ENCODE results near the gene KRTAP5-10. TPM values are rescaled to one million over a fixed set of nuclear protein-coding genes. Genes with fewer than 3 reads are reported as not detected.
"Not testable (repeated sequence)": the region's sequence is repeated elsewhere in the genome, so short reads cannot be mapped to it uniquely, and the experiment has no call there.

Gene KRTAP5-10
- total RNA-seq, 5 donors from 2014 or later (not counting 1 experiment from before 2014, with no cell fraction given), result not detected

GRCh38 chr11:71526796-71527575 is 38.4 kb upstream of the KRTAP5-10 start, which contains the start of gene KRTAP5-7:
TSS of gene KRTAP5-7 (plus strand) at chr11:71527267. CDS start at chr11:71527301, 34 bp downstream.
- H3K36me3 Mint-ChIP-seq; H3K4me1 ChIP-seq (ENCODE audit: control insufficient read depth in 1 of 2, extremely low read depth in 1 of 2, insufficient read depth in 2 of 2, low read length in 2 of 2); H3K9me3 ChIP-seq; H3K4me1 Mint-ChIP-seq; CTCF ChIA-PET; DNase-seq; H3K27ac Mint-ChIP-seq; H3K4me3 ChIP-seq (ENCODE audit: control insufficient read depth in 1 of 2, extremely low read depth in 1 of 2, low read length in 1 of 2); ATAC-seq (replicated peaks in 1 of 4); H3K27ac ChIP-seq (ENCODE audit: low read length); H3K36me3 ChIP-seq (ENCODE audit: control insufficient read depth in 2 of 2, extremely low read depth in 1 of 2, insufficient read depth in 1 of 2, low read length in 1 of 2); H3K9me3 Mint-ChIP-seq; H3K27me3 Mint-ChIP-seq; H3K4me3 Mint-ChIP-seq; POLR2A ChIA-PET: not testable (repeated sequence)
- 47% methylated on average over 3 of the region's 10 CpGs for WGBS (ENCODE audit: insufficient coverage)
- peaks cover 0 to 16% of the 10 kb centered on the region in 2 experiments for H3K27me3 ChIP-seq (replicated peaks in 1 of 2; ENCODE audit: control insufficient read depth in 2 of 2, extremely low read depth in 1 of 2, insufficient read depth in 2 of 2, low read length in 1 of 2)

- no peak overlapping the region for H3K4me3 ChIP-seq (ENCODE audit: control insufficient read depth in 1 of 2, extremely low read depth in 1 of 2, low read length in 1 of 2)
- H3K9me3 ChIP-seq, result no peaks in the 10 kb centered on the region
- no peaks in the 10 kb centered on the region for H3K4me1 ChIP-seq (ENCODE audit: control insufficient read depth in 1 of 2, extremely low read depth in 1 of 2, insufficient read depth in 2 of 2, low read length in 2 of 2)
- H3K27me3 ChIP-seq (replicated peaks in 1 of 2; ENCODE audit: control insufficient read depth in 2 of 2, extremely low read depth in 1 of 2, insufficient read depth in 2 of 2, low read length in 1 of 2), result peaks cover 0 to 16% of the 10 kb centered on the region in 2 experiments
- no peak overlapping the region for H3K4me3 Mint-ChIP-seq
- POLR2A ChIA-PET, result no interaction called here
- H3K36me3 Mint-ChIP-seq, result no peaks in the 10 kb centered on the region
- CTCF ChIA-PET, result no interaction called here
- DNase-seq, result no peak
- H3K36me3 ChIP-seq (ENCODE audit: control insufficient read depth in 2 of 2, extremely low read depth in 1 of 2, insufficient read depth in 1 of 2, low read length in 1 of 2), result no peaks in the 10 kb centered on the region
- H3K27ac ChIP-seq (ENCODE audit: low read length), result no peak overlapping the region
- H3K4me1 Mint-ChIP-seq, result no peaks in the 10 kb centered on the region
- peaks cover 0 to 6% (median 0%) of the 10 kb centered on the region in 3 donors for H3K9me3 Mint-ChIP-seq
- ATAC-seq (replicated peaks in 1 of 4), result no peak
- peaks cover 6 to 9% of the 10 kb centered on the region in 2 donors for H3K27me3 Mint-ChIP-seq
- H3K27ac Mint-ChIP-seq, result no peak overlapping the region
- 92% methylated on average over 5 of the region's 6 CpGs for WGBS (ENCODE audit: insufficient coverage)
Measured at GRCh38 chr11:71527576-71528210, 37.7 kb upstream of the KRTAP5-10 start.

- WGBS (ENCODE audit: insufficient coverage), result 80% methylated on average over 5 of the region's 11 CpGs
- POLR2A ChIA-PET, result no interaction called here
- H3K36me3 Mint-ChIP-seq, result no peaks in the 10 kb centered on the region
- no peak for ATAC-seq (replicated peaks in 1 of 4)
- DNase-seq, result no peak
- H3K27ac Mint-ChIP-seq, result no peak overlapping the region
- Histone ChIP-seq H3K36me3 (ENCODE audit: control insufficient read depth in 2 of 2, extremely low read depth in 1 of 2, insufficient read depth in 1 of 2, low read length in 1 of 2) (no peaks in the 10 kb centered on the region), H3K4me1 (ENCODE audit: control insufficient read depth in 1 of 2, extremely low read depth in 1 of 2, insufficient read depth in 2 of 2, low read length in 2 of 2) (no peaks in the 10 kb centered on the region), H3K27ac (ENCODE audit: low read length) (no peak overlapping the region), H3K9me3 (no peaks in the 10 kb centered on the region), H3K27me3 (replicated peaks in 1 of 2; ENCODE audit: control insufficient read depth in 2 of 2, extremely low read depth in 1 of 2, insufficient read depth in 2 of 2, low read length in 1 of 2) (peaks cover 0 to 14% of the 10 kb centered on the region in 2 experiments), H3K4me3 (ENCODE audit: control insufficient read depth in 1 of 2, extremely low read depth in 1 of 2, low read length in 1 of 2) (no peak overlapping the region)
- H3K4me3 Mint-ChIP-seq, result no peak overlapping the region
- CTCF ChIA-PET, result no interaction called here
- peaks cover 3 to 9% of the 10 kb centered on the region in 2 donors for H3K27me3 Mint-ChIP-seq
- H3K4me1 Mint-ChIP-seq, result no peaks in the 10 kb centered on the region
- no peaks in the 10 kb centered on the region for H3K9me3 Mint-ChIP-seq
Measured at GRCh38 chr11:71530602-71531001, 34.8 kb upstream of the KRTAP5-10 start.

- no peak for ATAC-seq (replicated peaks in 1 of 4)
- Histone ChIP-seq H3K9me3 (no peaks in the 10 kb centered on the region), H3K27ac (ENCODE audit: low read length) (no peak overlapping the region), H3K36me3 (ENCODE audit: control insufficient read depth in 2 of 2, extremely low read depth in 1 of 2, insufficient read depth in 1 of 2, low read length in 1 of 2) (no peaks in the 10 kb centered on the region), H3K4me1 (ENCODE audit: control insufficient read depth in 1 of 2, extremely low read depth in 1 of 2, insufficient read depth in 2 of 2, low read length in 2 of 2) (no peaks in the 10 kb centered on the region), H3K27me3 (replicated peaks in 1 of 2; ENCODE audit: control insufficient read depth in 2 of 2, extremely low read depth in 1 of 2, insufficient read depth in 2 of 2, low read length in 1 of 2) (peaks cover 0 to 7% of the 10 kb centered on the region in 2 experiments), H3K4me3 (ENCODE audit: control insufficient read depth in 1 of 2, extremely low read depth in 1 of 2, low read length in 1 of 2) (no peak overlapping the region)
- no peaks in the 10 kb centered on the region for H3K9me3 Mint-ChIP-seq
- H3K27me3 Mint-ChIP-seq, result peaks cover 8 to 10% of the 10 kb centered on the region in 2 donors
- no peak overlapping the region for H3K4me3 Mint-ChIP-seq
- no peak for DNase-seq
- CTCF ChIA-PET, result no interaction called here
- H3K36me3 Mint-ChIP-seq, result no peaks in the 10 kb centered on the region
- POLR2A ChIA-PET, result no interaction called here
- 74% methylated on average over 8 of the region's 10 CpGs for WGBS (ENCODE audit: insufficient coverage)
- no peak overlapping the region for H3K27ac Mint-ChIP-seq
- no peaks in the 10 kb centered on the region for H3K4me1 Mint-ChIP-seq
Measured at GRCh38 chr11:71532036-71532610, 33.2 kb upstream of the KRTAP5-10 start.

- H3K9me3 Mint-ChIP-seq; H3K36me3 Mint-ChIP-seq; H3K4me1 Mint-ChIP-seq; ATAC-seq (replicated peaks in 1 of 4); H3K27ac ChIP-seq (ENCODE audit: low read length); H3K9me3 ChIP-seq; CTCF ChIA-PET; H3K27ac Mint-ChIP-seq; POLR2A ChIA-PET; H3K4me1 ChIP-seq (ENCODE audit: control insufficient read depth in 1 of 2, extremely low read depth in 1 of 2, insufficient read depth in 2 of 2, low read length in 2 of 2); H3K4me3 ChIP-seq (ENCODE audit: control insufficient read depth in 1 of 2, extremely low read depth in 1 of 2, low read length in 1 of 2); H3K4me3 Mint-ChIP-seq; DNase-seq; H3K36me3 ChIP-seq (ENCODE audit: control insufficient read depth in 2 of 2, extremely low read depth in 1 of 2, insufficient read depth in 1 of 2, low read length in 1 of 2): not testable (repeated sequence)
- 81% methylated on average over 3 of the region's 17 CpGs for WGBS (ENCODE audit: insufficient coverage)
- H3K27me3 Mint-ChIP-seq, result peaks cover 10 to 14% of the 10 kb centered on the region in 2 donors
- peaks cover 0 to 17% of the 10 kb centered on the region in 2 experiments for H3K27me3 ChIP-seq (replicated peaks in 1 of 2; ENCODE audit: control insufficient read depth in 2 of 2, extremely low read depth in 1 of 2, insufficient read depth in 2 of 2, low read length in 1 of 2)
Measured at GRCh38 chr11:71534711-71535608, 30.4 kb upstream of the KRTAP5-10 start.

GRCh38 chr11:71535825-71536224 is 29.5 kb upstream of the KRTAP5-10 start:
- Histone ChIP-seq H3K27ac (ENCODE audit: low read length) (no peak overlapping the region), H3K4me1 (ENCODE audit: control insufficient read depth in 1 of 2, extremely low read depth in 1 of 2, insufficient read depth in 2 of 2, low read length in 2 of 2) (no peaks in the 10 kb centered on the region), H3K36me3 (ENCODE audit: control insufficient read depth in 2 of 2, extremely low read depth in 1 of 2, insufficient read depth in 1 of 2, low read length in 1 of 2) (no peaks in the 10 kb centered on the region), H3K27me3 (replicated peaks in 1 of 2; ENCODE audit: control insufficient read depth in 2 of 2, extremely low read depth in 1 of 2, insufficient read depth in 2 of 2, low read length in 1 of 2) (peaks cover 0 to 17% of the 10 kb centered on the region in 2 experiments), H3K9me3 (no peaks in the 10 kb centered on the region), H3K4me3 (ENCODE audit: control insufficient read depth in 1 of 2, extremely low read depth in 1 of 2, low read length in 1 of 2) (no peak overlapping the region)
- DNase-seq (no peak), ATAC-seq (replicated peaks in 1 of 4) (no peak)
- Mint-ChIP-seq H3K27me3 (peaks cover 10 to 14% of the 10 kb centered on the region in 2 donors), H3K4me3 (no peak overlapping the region), H3K36me3 (peaks cover 3% of the 10 kb centered on the region), H3K27ac (no peak overlapping the region), H3K9me3 (peaks cover 0 to 4% (median 4%) of the 10 kb centered on the region in 3 donors), H3K4me1 (no peaks in the 10 kb centered on the region)
- no CpG with 5 or more reads among the region's 9 CpGs for WGBS (ENCODE audit: insufficient coverage)
- CTCF ChIA-PET, result no interaction called here
- POLR2A ChIA-PET, result no interaction called here

Measured in T-cell (primary cell).